Vein endothelial cell (primary cell): Measurements from ENCODE around the gene SOHLH1. TPM values are rescaled to one million over a fixed set of nuclear protein-coding genes. Genes with fewer than 3 reads are reported as not detected.

Experiments used
- total RNA-seq: library from RNA; depleted of rRNA; stranded (reverse); fragments of >200 nt; gene quantifications from 2 replicates; pipeline ENCODE4 v1.2.3, GENCODE V29; 2012

The SOHLH1 gene
- total RNA-seq = not detected in 2 replicates

GRCh38 chr9:135699440-135699839 is at the start of gene SOHLH1:
TSS of gene SOHLH1 (minus strand) at chr9:135699481. CDS start at chr9:135699467, 14 bp downstream.

GRCh38 chr9:135701959-135702721 is 2.9 kb upstream of the SOHLH1 start, which contains the start of gene KCNT1:
TSS of gene KCNT1 (plus strand) at chr9:135702185. CDS start at chr9:135702259, 74 bp downstream.

GRCh38 chr9:135662758-135663450 is 36.4 kb downstream of the SOHLH1 start, which contains the start of gene LCN9:
TSS of gene LCN9 (plus strand) at chr9:135663309. CDS start at chr9:135663322, 13 bp downstream.

Other genes starting within 250 kb of the SOHLH1 start
- gene PPP1R26, start 219.7 kb downstream of the SOHLH1 start, total RNA-seq = 14.4 and 17.0 TPM in 2 replicates
- gene MRPS2, start 198.8 kb downstream of the SOHLH1 start, total RNA-seq = 40.5 and 42.8 TPM in 2 replicates
- not detected in 2 replicates for gene LCN1, start 178.0 kb downstream of the SOHLH1 start, total RNA-seq
- not detected in 2 replicates for gene OBP2A, start 153.4 kb downstream of the SOHLH1 start, total RNA-seq
- not detected in 2 replicates for gene PAEP, start 137.7 kb downstream of the SOHLH1 start, total RNA-seq
- not detected in 2 replicates for gene GLT6D1, start 59.9 kb downstream of the SOHLH1 start, total RNA-seq
- gene LCN9, start 36.2 kb downstream of the SOHLH1 start, total RNA-seq = not detected in 2 replicates
- under 0.01 TPM in 1 of 2 replicates, not detected in the other for gene KCNT1, start 2.7 kb upstream of the SOHLH1 start, total RNA-seq
- 31.2 and 39.5 TPM in 2 replicates for gene CAMSAP1, start 208.1 kb upstream of the SOHLH1 start, total RNA-seq